Heart right ventricle (tissue), 16 donors: ENCODE data around the gene SLC27A4. TPM values are rescaled to one million over a fixed set of nuclear protein-coding genes. Genes with fewer than 3 reads are reported as not detected.
A peak's percentile ranks its signal among the peaks of the same experiment; 100 is the strongest.

Experiments
- ATAC-seq, 8 donors: fragments of 200-7000 bp; cut with Tn5 transposase; one replicate each; pipeline ENCODE4 v1.9.1; 2020; ENCODE audit warnings: mild to moderate bottlenecking in 8 of 8, moderate library complexity in 8 of 8, moderate number of reproducible peaks in 1 of 8
- DNase-seq, 2 donors: peaks; one replicate each; pipeline ENCODE4 v3.0.0-alpha.2; 2020
- H3K27ac ChIP-seq, 10 donors: fragments of 200-600 bp; sonication (generic) in 2 of 10; one replicate each; pipeline versions ENCODE4 v1.5.0 to v1.8.0; 2020 to 2022; ENCODE audit warnings: mild to moderate bottlenecking in 3 of 10
- H3K27me3 ChIP-seq, 7 donors: fragments of 200-600 bp; one replicate each; pipeline ENCODE4 v1.8.0; 2021 to 2022; ENCODE audit warnings: mild to moderate bottlenecking in 2 of 7
- H3K36me3 ChIP-seq, 9 donors: fragments of 200-600 bp; sonication (generic) in 1 of 9; one replicate each; pipeline versions ENCODE4 v1.5.0 to v1.8.0; 2020 to 2022; ENCODE audit warnings: mild to moderate bottlenecking in 2 of 9
- H3K4me1 ChIP-seq, 9 donors: fragments of 200-600 bp; sonication (generic) in 1 of 9; one replicate each; pipeline versions ENCODE4 v1.5.0 to v1.8.0; 2020 to 2022; ENCODE audit warnings: mild to moderate bottlenecking in 4 of 9
- H3K4me3 ChIP-seq, 10 donors: fragments of 200-600 bp; sonication (generic) in 2 of 10; one replicate each; pipeline versions ENCODE4 v1.5.0 to v1.8.0; 2020 to 2022; ENCODE audit warnings: mild to moderate bottlenecking in 7 of 10, moderate library complexity in 2 of 10
- H3K9me3 ChIP-seq, 11 donors: fragments of 200-600 bp in 10 of 11; sonication (generic) in 2 of 11; one replicate each; pipeline versions ENCODE4 v1.5.0 to v1.8.0; 2013 to 2022; ENCODE audit warnings: mild to moderate bottlenecking in 2 of 11, control low read depth in 1 of 11, moderate library complexity in 1 of 11
- CTCF ChIP-seq, 9 donors: fragments of 200-600 bp; sonication (generic) in 2 of 9; IDR thresholded peaks; one replicate each; pipeline versions ENCODE4 v1.5.0 to v1.8.0; 2021 to 2022; ENCODE audit warnings: antibody characterized with exemption in 9 of 9, mild to moderate bottlenecking in 5 of 9, moderate library complexity in 1 of 9
- WGBS, 2 donors: extraction: QIAGEN DNeasy Blood & Tissue Kit; methylation state at CpG; one replicate each; pipeline ENCODE4 v1.1.7; 2013; ENCODE audit warnings: inconsistent platforms in 1 of 2; 5-methylcytosine and 5-hydroxymethylcytosine counted together
- intact Hi-C, 10 donors: fragments of 100-400 bp; cut with DNase I; formaldehyde crosslinking; loops; one replicate each; pipeline versions ENCODE4 v1.11.1 to v1.14.2; 2022
- polyA plus RNA-seq, 2 donors: library from polyadenylated mRNA; stranded (reverse); fragments of 200-250 nt; gene quantifications; one replicate each; pipeline ENCODE4 v1.2.3, GENCODE V29; 2013
- total RNA-seq, 10 donors: library from RNA; stranded (reverse); fragmentation: NEBNext Ultra II Directional in 3 of 10; extraction: Animal tissue kit (Norgen Biotek cat#: 25700) in 3 of 10; gene quantifications; one replicate each; pipeline versions ENCODE4 v1.2.1 to v1.2.4, GENCODE V29; 2021 to 2023
- donor health status: Arrhythmogenic right ventricular cardiomyopathy.
- donor health status: ischemic (EF 13 %, LVEDD 7.1; RV severe dilation, severe dysfunction).
- donor health status: healthy with polysubstance abuse.
- donor health status: DM: no; HTN: yes; CAD: no.
- donor health status: DM: no; HTN: no; CAD: no.
- donor health status: ischemic (EF 25% LVEDD 6.9; RV normal size, moderate dysfunction).
- donor health status: ischemic (EF 25% LVEDD 5.7; RV mildly dilated, moderate dysfunction).
- donor health status: healthy.
- donor health status: DM: yes; HTN: yes; CAD: no.
- donor health status: Ischemic cardiomyopathy.
- donor health status: ischemic (EF 35%, LVEDD 5.7; RV mildly dilated, moderate dysfunction).
- donor health status: nonischemic (EF 11% LVEDD 7.7; RV severe dilation, severe dysfunction).
- donor health status: DM: yes; HTN: yes; CAD: no.
- donor health status: PGD.
- donor health status: ischemic (EF 29% LVEDD 5.4; RV normal size, mild dysfunction).
- donor health status: nonischemic (EF 23%, LVEDD 6.1; RV moderate dilation, normal function).

SLC27A4 gene
- total and polyA plus RNA-seq, 12 donors, result 10.0 to 37.2 (median 17.7) TPM

GRCh38 chr9:128344931-128345605 is 4.7 kb downstream of the SLC27A4 start:
- no peak overlapping the region for H3K27ac ChIP-seq
- DNase-seq (no peak), ATAC-seq (no peak)
- H3K27me3 ChIP-seq, result no peaks in the 10 kb centered on the region
- H3K9me3 ChIP-seq, result no peaks in the 10 kb centered on the region
- H3K4me1 ChIP-seq, result peaks cover 0 to 13% (median 11%) of the 10 kb centered on the region in 9 donors
- no peak overlapping the region for H3K4me3 ChIP-seq
- peaks cover 0 to 83% (median 50%) of the 10 kb centered on the region in 9 donors for H3K36me3 ChIP-seq
- intact Hi-C loops, result loop anchor here in 4 of 10 donors (5.0 to 10.0 kb wide), 2 partner anchors 48 to 150 kb away; partner anchors contain the start of gene CIZ1 (in 3 of the 4)
- WGBS, 2 donors, result 96 to 97% methylated on average over 28 of the region's 28 CpGs
- no peak for TF ChIP-seq CTCF (IDR thresholded peaks at IDR 0.05)

- WGBS, 2 donors, result 82 to 94% methylated on average over 2 of the region's 2 CpGs
- peaks cover 0 to 87% (median 43%) of the 10 kb centered on the region in 9 donors for H3K36me3 ChIP-seq
- no peak for TF ChIP-seq CTCF (IDR thresholded peaks at IDR 0.05)
- no peak overlapping the region for H3K4me3 ChIP-seq
- no peak for DNase-seq
- H3K4me1 ChIP-seq, result no peaks in the 10 kb centered on the region
- no peak overlapping the region for H3K27ac ChIP-seq
- no peak for ATAC-seq
- intact Hi-C loops, result loop anchor here in 3 of 10 donors (10.0 kb wide), 1 partner anchor 154 kb away; the partner anchor contains the start of gene CIZ1 (in 3 of the 3)
- H3K9me3 ChIP-seq, result no peaks in the 10 kb centered on the region
- no peaks in the 10 kb centered on the region for H3K27me3 ChIP-seq
Observed at GRCh38 chr9:128349125-128349524, 8.8 kb downstream of the SLC27A4 start.

- DNase-seq (no peak), ATAC-seq (no peak)
- no peaks in the 10 kb centered on the region for H3K9me3 ChIP-seq
- intact Hi-C loops, result loop anchor here in 3 of 10 donors (10.0 kb wide), 1 partner anchor 155 kb away; the partner anchor contains the start of gene CIZ1 (in 3 of the 3)
- H3K4me1 ChIP-seq, result no peaks in the 10 kb centered on the region
- no peak overlapping the region for H3K4me3 ChIP-seq
- H3K36me3 ChIP-seq, result peaks cover 0 to 87% (median 42%) of the 10 kb centered on the region in 9 donors
- H3K27ac ChIP-seq, result no peak overlapping the region
- H3K27me3 ChIP-seq, result no peaks in the 10 kb centered on the region
- WGBS, 2 donors, result 90 to 93% methylated on average over 6 of the region's 6 CpGs
- no peak for TF ChIP-seq CTCF (IDR thresholded peaks at IDR 0.05)
Observed at GRCh38 chr9:128349772-128350171, 9.4 kb downstream of the SLC27A4 start.

- intact Hi-C loops, result no loop called here
- 96 to 97% methylated on average over 19 of the region's 19 CpGs for WGBS, 2 donors
Observed at GRCh38 chr9:128355451-128355850, 15.1 kb downstream of the SLC27A4 start.

More at GRCh38 chr9:128355451-128355850, 15.1 kb downstream of the SLC27A4 start:
- Histone ChIP-seq H3K9me3 (no peaks in the 10 kb centered on the region), H3K36me3 (peaks cover 0 to 80% (median 25%) of the 10 kb centered on the region in 9 donors), H3K27me3 (no peaks in the 10 kb centered on the region), H3K4me3 (no peak overlapping the region), H3K4me1 (no peaks in the 10 kb centered on the region), H3K27ac (no peak overlapping the region)
- DNase-seq (no peak), ATAC-seq (peak in 1 of 8 donors; percentile 21)
- no peak for TF ChIP-seq CTCF (IDR thresholded peaks at IDR 0.05)
